Dedifferentiated amniotic fluid mesenchymal stem cell (primary cell): ENCODE data around the gene TMUB2.
A peak's percentile ranks its signal among the peaks of the same experiment; 100 is the strongest.
"Not testable (repeated sequence)": the region's sequence is repeated elsewhere in the genome, so short reads cannot be mapped to it uniquely, and the experiment has no call there.

Experiments used
- DNase-seq: peaks from one replicate; pipeline ENCODE4 v3.0.0-alpha.2; 2016; ENCODE audit errors: extremely low spot score

The TMUB2 gene

DNA sequence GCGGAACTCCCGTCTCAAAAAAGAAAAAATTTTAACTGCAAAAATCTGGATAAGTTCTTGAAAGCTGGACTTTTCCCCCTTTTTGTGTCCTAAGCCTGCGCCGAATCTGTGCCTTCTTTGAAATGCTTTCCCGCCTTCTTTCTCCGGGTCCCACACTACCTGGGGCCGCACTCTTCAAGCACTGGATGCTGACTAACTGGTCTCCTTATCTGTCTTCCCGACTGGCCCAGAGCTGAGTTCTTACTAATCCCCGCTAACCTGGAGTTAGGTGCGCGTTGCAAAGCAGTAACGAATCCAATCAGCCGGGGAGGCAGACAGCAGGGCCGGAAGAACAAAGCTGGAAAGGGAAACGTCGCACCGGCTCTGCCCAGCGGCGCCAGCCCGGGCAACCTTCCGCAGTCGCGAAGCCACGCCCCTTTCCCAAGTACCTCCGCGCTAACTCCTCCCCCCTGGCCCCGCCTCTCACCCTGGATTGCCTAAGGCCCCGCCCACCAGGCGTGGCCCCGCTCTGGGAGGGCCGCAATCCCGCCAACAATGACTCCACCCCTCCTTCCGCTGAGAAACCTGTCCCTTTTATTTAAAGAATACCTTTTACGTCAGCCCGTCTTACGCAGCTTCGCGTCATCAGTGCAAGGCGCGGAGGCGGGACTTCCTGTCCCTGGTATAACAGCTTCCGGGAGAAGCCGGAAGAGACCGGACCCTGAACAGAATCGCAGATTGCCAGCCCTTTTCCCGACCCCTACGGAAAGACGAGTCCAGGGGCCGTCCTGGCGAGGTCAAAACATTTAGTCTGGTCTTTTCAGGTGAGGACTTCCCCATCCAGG, at the start of gene TMUB2:
Gene TMUB2, plus strand, starts transcription at position 666 of the 824 bp plus-strand sequence. CDS start 737 bp downstream, outside the sequence.
- peak; percentile 100 for DNase-seq

DNA sequence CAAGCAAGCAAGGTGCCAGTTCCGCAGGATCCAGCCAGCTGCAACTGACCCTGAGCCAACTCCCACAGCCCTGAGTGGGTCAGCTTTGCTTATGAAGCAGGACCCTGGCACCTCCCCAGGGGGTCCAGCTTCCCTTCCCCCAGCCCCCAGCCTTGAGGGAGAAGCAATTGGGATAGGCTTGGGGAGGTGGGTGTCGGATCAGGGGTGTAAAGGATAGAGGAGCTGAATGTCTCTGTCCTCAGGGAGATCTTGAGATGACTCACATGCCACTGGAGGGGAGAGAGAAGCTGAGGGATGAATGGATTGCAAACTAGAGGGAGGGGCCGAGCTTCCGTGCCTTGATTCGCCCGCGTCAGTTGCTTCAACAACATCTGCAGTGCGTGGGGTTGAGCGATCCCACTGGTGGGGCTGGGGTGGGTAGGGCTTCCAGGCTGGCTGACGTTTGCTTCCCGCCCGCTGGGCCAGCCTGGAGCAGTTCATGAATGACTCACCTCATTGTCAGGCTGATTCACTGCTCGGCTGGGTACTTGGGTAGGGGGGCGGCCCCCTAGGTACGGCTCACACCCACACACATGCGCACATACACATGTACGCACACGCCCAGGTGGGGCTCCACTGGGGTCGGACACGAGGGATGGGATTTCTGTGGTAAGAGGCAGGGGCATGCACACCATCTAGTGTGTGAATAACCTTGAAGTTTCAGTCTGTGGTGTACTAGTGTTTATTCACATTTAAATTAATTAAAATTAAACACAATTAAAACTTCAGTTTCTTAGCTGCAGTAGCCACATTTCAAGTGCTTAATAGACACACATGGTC, 48.7 kb upstream of the TMUB2 start:
- DNase-seq: peak; percentile 97

DNA sequence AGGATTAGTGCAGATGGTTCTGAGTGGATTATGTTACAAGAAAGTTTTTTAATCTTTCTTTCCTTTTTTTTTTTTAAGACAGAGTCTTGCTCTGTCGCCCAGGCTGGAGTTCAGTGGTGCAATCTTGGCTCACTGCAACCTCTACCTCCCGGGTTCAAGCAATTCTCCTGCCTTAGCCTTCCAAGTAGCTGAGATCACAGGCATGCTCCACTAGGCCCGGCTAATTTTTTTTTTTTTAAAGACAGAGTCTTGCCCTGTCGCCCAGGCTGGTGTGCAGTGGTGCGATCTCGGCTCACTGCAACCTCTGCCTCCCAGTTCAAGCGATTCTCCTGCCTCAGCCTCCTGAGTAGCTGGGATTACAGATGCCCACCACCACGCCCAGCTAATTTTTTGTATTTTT, 42.9 kb upstream of the TMUB2 start:
- DNase-seq: not testable (repeated sequence)

DNA sequence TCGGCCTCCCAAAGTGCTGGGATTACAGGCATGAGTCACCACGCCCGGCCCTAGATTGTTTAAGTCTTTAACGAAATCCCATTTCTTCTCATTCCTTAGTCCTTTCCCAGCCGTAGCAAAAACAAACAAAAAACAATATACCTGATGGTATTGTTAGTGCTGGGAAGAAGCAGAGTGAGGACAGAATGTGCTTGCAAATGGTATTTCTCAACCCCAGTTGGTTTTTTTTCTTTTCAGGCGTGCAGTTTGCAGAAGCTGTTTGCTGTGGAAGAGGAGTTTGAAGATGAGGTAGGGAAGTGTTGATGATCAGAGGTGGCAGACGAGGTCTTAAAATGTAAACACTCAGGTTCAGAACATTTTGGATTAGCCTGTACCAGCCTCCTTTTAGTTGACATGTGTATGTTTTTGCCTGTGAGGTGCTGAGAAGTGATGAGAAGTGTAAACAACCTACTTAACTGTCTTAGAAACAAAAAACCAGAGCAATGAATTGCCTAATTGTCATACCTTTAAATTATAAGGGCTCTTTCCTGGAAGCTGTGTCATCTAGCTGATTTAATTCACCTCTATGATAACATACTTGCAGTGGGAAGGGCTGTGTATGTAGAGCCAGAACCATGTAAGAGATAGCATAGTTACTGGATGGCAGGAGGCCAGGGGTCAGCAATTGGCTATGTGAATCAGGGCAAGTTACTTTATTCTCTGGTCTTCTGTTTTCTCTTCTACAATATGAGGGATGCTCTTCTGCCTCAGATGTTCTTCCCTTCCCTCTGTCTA, 41.6 kb upstream of the TMUB2 start:
- no peak for DNase-seq

DNA sequence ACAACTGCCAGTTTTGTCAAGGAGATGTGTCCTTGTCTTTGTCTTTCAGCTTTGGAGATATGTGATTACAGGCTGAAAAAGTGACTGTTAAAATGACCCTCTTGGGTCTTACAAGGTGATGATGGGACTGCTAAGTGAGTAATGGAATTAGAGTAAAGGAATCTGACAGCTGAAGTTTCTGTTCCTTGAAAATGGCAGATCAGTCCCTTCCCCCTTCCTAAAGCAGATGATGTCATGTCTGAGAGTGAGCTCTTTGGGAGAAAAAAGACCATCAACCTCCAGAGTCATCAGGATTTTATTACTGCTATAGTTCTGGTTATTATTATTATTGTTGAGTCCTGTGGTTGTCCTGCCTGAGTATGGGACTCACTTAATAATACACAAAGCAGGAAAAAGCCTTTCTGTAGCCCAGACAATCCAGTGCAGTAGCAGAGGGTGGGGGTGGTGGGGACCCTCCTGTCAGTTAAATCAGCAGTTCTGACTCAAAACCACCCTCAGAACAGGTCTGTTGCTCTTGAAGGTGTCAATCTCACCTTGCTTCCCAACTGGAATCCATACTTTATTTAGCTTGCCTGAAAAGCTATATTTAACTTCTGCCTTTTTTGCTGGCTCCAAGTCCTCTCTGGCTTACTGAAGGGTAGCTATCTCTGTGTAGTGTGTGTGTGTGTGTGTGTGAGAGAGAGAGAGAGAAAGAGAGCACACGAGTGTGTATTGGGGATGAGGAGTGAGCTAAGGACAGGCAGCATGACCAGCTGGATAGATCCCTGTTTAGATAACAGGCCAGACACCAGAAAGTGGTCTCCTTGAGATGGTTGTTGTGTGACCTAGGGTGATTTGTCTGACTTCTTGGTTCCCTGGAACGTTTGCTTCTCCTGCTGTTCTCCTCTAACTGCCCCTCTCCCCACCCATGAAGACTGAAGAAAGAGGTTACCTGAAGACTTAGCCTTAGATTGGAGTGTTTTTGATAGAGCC, 40.1 kb upstream of the TMUB2 start:
- DNase-seq: no peak

DNA sequence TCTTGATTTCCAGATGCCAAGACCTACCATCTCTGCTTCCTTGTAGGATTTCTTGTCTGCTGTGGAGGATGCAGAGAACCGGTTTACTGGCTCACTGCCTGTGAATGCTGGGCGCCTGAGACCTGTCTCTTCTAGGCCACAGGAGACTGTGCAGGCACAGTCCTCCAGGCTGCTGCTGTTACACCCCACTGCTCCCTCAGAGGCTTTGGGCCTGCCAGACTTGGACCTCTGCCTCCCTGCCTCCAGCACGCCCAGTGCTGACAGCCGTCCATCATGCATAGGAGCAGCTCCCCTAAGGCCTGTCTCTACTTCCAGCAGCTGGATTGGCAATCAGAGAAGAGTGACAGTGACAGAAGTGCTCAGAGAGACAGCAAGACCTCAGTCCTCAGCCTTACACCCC, 39.0 kb upstream of the TMUB2 start:
- DNase-seq: no peak

DNA sequence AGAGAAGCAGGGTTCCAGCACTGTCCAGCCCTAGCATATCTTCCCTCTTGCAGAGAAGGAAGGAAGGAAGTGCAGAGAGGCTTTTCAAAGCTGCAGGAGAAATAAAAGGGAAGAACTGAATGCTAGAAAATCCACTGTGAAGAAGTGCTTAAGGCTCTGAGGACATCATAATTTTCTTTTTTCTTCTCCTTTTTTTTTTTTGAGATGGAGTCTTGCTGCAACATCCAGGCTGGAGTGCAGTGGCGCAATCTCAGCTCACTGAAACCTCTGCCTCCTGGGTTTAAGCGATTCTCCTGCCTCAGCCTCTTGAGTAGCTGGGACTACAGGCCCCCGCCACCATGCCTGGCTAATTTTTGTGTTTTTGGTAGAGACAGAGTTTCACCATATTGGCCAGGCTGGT, 37.7 kb upstream of the TMUB2 start:
- not testable (repeated sequence) for DNase-seq

DNA sequence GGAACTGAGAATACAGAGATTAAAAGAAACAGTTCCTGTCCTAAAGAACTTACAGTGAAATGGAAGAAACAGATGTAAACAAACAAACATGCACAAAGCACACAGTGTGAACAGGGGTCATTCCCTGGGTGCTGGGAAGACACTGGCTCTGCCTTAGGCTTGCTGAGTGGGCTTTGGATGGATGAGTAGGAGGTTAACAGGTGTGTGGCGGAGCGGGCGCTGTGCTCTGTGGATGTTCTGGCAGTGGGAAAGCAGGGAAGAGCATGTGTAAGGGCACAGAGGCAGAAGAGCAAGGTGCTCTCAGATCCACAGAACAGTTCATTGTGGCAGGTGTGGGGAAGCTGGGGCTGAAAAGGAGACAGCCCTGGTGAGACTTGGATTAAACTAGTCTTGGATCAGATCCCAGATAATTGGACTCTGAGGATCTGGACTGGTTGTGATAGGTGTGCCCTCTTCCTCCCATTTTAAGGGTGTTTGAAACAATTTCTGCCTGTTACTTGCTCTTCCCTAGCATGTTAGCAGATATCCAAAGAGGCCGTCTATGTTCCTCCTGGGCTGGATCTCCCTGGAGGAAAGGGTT, 36.9 kb upstream of the TMUB2 start:
- DNase-seq: no peak

DNA sequence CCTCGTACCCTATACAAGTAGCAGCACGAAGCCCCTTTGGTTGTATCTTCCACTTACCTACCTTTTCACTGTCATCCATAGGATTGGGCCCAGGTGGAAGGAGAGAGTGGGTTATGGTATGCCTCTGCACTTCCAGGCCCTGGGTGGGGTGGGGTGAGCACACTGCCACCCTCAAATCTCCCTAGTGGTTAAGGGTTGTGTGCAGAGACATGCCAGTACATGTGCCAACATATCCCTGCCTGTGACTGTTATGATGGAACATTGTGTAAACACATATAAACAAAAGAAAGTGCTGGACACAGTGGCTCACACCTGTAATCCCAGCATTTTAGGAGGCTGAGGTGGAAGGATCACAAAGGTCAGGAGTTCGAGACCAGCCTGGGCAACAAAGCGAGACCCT, 33.9 kb upstream of the TMUB2 start:
- no peak for DNase-seq

DNA sequence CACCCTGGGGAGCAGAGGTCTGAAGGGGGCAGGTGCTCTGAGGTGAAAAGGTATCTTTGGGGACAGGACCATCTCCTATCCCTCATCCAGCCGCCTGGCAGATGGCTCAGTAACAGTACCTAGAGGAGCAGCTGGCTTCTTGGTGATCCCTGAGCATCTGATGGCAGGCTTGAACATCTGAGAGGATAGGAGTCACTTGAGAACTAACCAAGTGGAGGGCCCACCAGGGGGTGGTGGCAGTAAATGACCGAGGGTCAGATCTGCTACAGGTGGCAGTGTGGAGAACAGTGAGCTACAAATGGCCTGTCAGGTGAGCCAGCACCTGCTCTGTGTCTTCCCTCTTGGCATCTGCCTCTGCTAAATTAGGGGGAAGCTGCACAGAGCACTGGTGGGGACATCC, 31.3 kb upstream of the TMUB2 start:
- DNase-seq: no peak

DNA sequence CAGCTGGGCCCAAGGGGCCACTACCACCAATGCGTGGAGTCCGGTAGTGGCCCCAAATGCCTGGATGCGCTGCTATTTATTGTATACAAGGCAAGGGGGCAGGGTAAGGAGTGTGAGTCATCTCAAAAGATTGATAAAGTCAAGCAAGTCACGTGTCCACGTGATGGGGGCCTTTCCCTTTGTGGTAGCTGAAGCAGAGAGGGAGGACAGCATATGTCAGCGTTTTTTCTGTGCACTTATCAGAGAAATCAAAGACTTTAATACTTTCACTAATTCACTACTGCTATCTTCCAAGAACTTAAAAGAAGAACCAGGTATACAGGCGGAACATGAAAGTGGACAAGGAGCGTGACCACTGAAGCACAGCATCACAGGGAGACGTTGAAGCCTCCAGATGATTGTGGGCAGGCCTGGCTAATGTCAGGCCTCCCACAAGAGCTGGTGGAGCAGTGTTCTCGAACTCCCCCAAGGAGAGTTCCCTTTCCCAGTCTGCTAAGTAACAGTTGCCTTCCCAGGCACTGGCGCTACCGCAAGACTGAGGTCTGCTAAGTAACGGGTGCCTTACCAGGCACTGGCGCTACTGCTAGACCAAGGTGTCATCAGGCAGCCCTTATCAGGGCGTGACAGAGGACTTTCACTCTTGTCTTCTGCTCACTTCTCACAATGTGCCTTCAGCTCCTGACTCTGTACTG, 27.1 kb upstream of the TMUB2 start:
- DNase-seq: no peak

DNA sequence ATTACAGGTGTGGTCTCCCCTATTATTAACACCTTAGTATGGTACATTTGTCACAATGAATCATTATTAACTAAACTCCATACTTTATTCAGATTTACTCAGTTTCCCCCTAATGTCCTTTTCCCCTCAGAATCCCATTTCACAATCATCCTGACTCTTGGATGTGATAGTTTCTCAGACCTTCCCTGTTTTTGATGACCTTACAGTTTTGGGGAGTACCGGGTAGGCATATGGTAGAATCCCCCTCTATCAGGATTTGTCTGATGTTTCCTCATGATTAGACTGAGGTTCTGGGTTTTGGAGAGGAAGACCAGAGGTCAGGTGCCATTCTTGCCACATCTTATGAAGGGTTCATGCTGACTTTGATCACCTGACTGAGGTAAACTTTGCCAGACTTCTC, 22.3 kb upstream of the TMUB2 start:
- DNase-seq: no peak

DNA sequence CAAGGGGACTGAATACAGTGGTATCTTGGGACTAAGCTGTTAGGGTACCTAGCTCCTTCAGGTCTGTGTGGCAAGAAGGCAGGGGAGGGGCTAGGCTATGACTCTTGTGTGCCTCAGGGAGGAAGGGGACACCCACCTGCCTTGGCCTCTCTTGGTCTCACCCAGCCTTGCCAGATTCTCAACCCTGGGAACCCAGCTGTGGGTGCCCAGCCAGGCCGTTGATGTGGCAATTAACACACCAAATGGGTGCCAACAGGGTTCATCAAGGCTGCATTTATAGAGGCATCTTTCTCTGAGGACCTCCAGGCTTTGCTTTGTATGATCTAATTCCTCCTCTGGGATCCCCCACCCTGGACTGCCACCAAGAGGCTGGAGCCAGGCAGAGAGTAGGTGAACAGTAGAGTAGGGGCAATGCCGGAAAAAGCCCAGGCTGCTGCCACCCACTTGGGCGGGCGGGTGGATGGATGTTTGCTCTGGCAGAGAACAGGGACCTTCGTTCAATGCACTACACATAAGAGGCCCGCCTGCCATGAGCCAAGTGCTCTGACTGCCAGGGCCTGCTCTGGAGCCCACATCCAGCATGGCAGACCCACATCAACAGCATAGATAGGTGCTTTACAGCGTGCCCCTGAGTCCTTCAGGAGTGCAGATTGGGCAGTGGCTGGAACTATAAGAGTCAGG, 19.5 kb upstream of the TMUB2 start:
- no peak for DNase-seq

DNA sequence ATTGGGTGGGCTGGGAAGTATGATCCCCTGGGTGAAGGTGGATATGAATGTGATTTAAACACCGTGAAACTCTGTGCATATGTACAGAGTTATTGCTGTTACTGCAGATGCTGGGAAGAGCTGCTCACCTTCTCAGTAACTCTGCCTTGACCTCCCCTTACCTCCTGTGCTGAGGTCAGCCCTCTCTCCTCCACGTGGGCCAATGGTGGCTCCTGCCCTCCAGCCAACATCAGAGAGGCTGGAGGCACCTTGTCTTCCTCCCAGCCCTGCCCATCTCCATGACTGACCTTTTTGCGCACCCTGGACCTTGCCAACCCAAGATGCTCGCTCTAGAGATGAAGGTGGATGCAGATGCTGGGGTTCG, 16.7 kb upstream of the TMUB2 start:
- no peak for DNase-seq

DNA sequence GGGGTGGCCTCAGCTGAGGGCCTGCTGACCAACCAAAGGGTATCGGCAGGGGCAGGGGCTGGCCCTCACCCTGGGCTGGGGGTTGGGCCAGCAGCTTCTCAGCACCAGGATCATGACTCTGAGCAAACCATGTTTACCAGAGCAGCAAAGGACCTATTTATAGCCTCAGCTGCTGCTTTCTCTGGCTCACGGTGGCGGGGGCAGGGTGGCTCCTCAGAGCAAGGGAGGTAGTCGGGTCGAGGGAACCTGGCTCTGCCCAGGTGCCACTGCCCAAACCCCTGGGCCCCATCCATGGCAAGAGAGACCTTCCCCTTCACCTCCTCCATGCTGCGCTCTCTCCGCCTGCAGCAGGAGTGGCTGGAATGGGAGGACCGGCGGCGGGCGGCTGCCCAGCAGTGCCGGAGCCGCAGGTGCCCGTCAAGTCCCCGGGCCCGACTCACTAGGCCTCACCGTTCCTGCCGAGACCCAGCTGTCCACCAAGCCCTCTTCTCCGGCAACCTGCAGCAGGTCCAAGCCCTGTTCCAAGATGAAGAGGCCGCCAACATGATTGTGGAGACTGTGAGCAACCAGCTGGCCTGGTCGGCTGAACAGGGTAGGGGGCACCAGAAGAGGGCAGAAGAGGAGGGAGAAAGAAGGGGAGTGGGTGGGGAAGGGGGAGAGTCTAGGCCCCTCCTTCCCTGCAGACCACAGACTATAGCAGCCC, 16.1 kb upstream of the TMUB2 start, which contains the start of gene ASB16:
Gene ASB16, plus strand, starts transcription at position 206 of the 703 bp plus-strand sequence. Its CDS starts 86 bp downstream, at position 292.
- DNase-seq: no peak

DNA sequence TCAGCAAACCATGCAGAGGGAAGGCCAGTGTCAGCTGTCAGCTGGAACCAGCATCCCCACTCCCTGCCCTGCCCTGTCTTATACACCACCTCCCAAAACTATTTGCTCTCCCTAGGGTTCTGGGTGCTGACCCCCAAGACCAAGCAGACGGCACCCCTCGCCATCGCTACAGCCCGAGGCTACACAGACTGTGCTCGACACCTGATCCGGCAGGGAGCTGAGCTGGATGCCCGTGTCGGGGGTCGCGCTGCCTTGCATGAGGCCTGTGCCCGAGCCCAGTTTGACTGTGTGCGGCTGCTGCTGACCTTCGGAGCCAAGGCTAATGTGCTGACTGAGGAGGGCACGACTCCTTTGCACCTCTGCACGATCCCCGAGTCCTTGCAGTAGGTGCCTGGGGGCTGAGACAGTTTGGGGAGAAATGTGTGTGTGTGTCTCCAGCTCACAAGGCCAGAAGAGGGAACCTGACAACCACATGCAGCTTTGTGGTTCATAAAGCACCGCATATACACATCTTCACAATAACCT, 14.8 kb upstream of the TMUB2 start:
- no peak for DNase-seq

DNA sequence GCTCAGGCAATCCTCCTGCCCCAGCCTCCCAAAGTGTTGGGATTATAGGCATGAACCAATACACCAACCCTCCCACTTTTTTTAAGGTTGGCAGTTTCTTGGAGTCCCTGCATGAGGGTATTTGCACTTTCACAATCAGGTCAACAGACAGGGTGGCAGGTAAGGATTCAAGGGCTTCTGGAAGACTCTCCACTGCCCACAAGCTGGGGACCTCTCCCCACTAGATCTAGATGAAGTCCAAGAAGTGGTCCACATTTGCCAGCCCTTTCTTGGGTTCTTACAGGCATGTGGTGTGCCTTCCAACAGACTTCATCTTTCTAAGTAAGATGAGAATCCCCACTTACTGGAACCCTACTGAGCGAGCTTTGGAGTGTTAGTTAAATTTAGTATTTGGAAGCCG, 12.3 kb upstream of the TMUB2 start:
- DNase-seq: no peak

DNA sequence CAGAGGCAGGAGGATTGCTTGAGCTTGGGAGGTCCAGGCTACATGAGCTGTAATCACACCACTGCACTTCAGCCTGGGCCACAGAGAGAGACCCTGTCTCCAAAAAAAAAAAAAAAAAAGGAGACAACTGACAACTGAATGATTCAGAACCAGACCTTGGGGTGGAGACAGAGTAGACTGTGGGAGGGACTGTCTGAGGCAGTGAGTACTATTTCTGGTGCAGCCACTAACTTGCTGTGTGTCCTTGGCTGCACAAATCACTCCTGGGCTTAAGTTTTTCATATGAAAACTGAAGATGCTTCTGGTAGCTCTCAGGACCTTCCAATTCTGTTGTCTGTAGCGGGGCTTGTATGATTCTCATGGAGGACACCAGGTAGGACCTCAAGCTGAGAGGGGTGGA, 10.5 kb upstream of the TMUB2 start:
- DNase-seq: no peak
